ENCODE results near the gene BARX2. TPM values are rescaled to one million over a fixed set of nuclear protein-coding genes. Genes with fewer than 3 reads are reported as not detected.

Gene BARX2
- total RNA-seq, 4 donors from 2014 or later, result 1.4 TPM; not detected in 3

- ATAC-seq (ENCODE audit: low FRiP score), result no peak
- no peak for TF ChIP-seq CTCF (IDR thresholded peaks at IDR 0.05)
- no peak for DNase-seq (ENCODE audit: low spot score)
Measured at GRCh38 chr11:129427376-129427775, 51.7 kb downstream of the BARX2 start.

- no peak for TF ChIP-seq CTCF (IDR thresholded peaks at IDR 0.05)
- DNase-seq (ENCODE audit: low spot score) (no peak), ATAC-seq (ENCODE audit: low FRiP score) (no peak)
Measured at GRCh38 chr11:129427816-129428406, 52.3 kb downstream of the BARX2 start.

GRCh38 chr11:129428557-129428956 lies 52.9 kb downstream of the BARX2 start:
- ATAC-seq (ENCODE audit: low FRiP score) (no peak), DNase-seq (ENCODE audit: low spot score) (no peak)
- no peak for TF ChIP-seq CTCF (IDR thresholded peaks at IDR 0.05)

GRCh38 chr11:129434641-129435498 lies 59.2 kb downstream of the BARX2 start:
- TF ChIP-seq CTCF (IDR thresholded peaks at IDR 0.05), result no peak
- no peak for ATAC-seq (ENCODE audit: low FRiP score)
- no peak for DNase-seq (ENCODE audit: low spot score)

GRCh38 chr11:129435499-129436245 lies 60.0 kb downstream of the BARX2 start:
- no peak for DNase-seq (ENCODE audit: low spot score)
- ATAC-seq (ENCODE audit: low FRiP score), result peak; percentile 31
- TF ChIP-seq CTCF (IDR thresholded peaks at IDR 0.05), result no peak

- DNase-seq (ENCODE audit: low spot score), result no peak
- TF ChIP-seq CTCF (IDR thresholded peaks at IDR 0.05), result no peak
- no peak for ATAC-seq (ENCODE audit: low FRiP score)
Measured at GRCh38 chr11:129436573-129436972, 60.9 kb downstream of the BARX2 start.
